Hair follicular keratinocyte (primary cell): ENCODE measurements around the gene CSNK1D. TPM values are rescaled to one million over a fixed set of nuclear protein-coding genes. Genes with fewer than 3 reads are reported as not detected.

ENCODE experiments used
- total RNA-seq: library from RNA; depleted of rRNA; stranded (reverse); fragments of >200 nt; gene quantifications from 2 replicates; pipeline ENCODE4 v1.2.3, GENCODE V29; 2015

The CSNK1D gene
- 35.0 and 53.3 TPM in 2 replicates for total RNA-seq

DNA sequence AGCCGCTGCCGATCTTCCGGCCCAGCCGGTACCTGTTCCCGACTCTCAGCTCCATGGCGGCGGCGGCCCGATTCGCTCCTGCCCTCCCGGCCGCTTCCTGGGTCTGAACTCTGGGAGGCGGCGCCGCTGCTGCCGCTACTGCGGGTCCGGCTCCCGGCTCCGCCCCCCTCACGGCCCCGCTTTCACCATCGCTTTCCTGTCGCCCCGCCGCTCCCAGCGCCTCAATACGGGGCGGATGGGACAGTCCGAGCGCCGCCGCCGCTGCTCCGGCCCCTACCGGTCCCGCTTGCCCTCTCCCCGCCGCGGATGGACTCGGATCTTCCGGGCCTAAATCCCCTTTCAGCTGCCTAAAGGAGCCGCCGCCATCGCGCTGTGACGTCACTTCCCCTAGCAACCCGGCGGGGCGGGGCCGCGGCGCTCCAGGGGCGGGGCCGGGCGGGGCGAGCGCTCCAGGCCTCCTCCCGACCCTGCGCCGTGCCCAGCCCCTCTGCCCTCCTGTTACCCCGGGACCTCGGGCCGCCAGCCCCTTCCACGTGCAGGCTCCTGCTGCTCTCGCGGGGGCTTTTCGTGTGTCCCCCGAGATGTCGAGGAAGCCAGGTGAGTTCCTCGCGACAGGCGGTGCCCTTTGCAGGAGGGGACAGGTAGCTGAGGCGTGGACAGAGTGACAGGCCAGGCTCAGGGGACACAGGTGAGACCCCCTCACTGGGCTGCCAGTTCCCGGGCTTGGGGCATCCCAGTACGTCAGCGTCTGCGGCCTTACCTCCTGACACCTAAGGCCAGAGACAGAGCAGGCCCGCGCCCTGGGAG, at the start of gene CSNK1D:
CSNK1D (minus strand) TSS at position 374 of the 807 bp plus-strand sequence; CDS start at position 55, 319 bp downstream.

DNA sequence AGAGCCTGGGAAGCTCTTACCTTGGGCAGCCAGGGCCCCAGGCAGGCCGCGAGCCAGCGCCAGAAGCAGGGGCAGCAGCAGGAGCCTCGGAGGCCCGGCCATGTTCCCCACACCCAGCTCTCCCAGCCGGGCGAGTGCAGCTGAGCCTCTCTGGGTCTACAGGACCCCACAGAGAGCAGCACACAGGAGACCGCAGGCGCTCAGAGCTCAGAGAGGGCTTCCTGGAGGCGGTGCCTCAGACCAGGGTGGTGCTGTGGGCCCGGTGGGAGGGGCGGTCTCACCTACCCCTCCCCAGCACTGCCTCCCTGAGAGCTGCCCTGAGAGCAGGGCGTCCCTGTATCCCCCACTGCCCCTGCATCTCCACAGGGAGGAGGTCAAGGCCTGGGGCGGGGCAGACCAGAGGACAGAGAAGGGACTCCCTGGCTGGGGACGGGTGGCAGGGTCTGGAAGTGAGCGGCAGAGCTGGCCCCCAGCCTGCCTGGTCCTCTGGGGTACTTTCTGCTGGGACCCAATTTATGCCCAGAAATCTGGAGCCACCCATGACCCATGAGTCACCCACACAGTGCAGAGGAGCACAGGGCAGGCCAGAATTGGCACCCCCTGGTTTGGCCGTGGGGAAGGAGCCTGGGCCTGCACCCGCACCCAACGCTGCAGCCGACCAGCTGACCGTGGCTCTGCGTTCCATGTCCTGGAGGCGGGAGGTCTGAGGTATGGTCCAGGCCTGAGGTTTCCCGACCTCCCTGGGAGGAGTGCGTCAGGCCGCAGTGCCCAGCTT, 44.1 kb upstream of the CSNK1D start, which contains the start of gene CD7:
CD7 (minus strand) TSS at position 215 of the 775 bp plus-strand sequence; CDS start at position 102, 113 bp downstream.

DNA sequence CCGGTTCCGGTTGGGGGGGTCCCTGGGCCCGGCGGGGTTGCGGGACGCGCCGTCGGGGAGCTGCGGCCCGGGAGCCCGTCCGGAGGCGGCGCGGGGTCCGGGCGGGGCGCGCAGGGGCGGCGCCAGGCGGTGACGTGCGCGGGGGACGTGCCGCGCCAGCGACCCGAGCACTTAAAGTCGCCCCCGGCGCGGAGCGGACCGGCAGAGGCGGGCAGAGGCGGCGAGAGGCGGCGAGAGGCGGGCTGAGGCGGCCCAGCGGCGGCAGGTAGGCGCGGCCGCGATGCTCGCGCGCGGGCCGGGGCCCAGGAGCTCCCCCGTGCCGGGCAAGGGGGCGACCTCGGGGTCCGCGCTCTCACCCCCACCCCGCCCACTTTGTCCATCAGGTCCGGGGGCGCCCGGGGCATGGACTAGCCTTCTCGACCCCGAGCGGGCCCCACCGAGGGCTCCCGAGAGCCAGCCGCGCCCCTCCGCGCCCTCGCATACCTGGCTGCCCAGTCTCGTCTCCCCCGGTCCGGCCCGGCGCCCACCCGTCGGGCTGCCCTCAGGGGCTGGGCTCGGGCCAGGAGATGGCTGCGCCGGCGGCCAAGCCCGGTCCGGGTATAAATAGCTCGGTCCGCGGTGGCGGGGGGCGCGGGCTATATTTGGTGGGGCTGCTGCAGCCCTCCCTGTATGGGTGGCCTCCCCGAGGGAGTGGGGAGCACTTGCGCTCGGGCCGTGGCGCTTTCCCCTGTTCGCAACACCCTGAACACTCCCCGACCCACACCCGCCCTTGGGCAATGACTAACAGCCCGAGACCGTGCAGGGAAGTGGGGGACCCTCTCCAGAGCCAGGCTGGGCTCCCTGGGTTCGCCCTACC, 44.4 kb downstream of the CSNK1D start, which contains the start of gene SLC16A3:
SLC16A3 (plus strand) TSS at position 201 of the 856 bp plus-strand sequence. CDS start 6,967 bp downstream, outside the sequence.

DNA sequence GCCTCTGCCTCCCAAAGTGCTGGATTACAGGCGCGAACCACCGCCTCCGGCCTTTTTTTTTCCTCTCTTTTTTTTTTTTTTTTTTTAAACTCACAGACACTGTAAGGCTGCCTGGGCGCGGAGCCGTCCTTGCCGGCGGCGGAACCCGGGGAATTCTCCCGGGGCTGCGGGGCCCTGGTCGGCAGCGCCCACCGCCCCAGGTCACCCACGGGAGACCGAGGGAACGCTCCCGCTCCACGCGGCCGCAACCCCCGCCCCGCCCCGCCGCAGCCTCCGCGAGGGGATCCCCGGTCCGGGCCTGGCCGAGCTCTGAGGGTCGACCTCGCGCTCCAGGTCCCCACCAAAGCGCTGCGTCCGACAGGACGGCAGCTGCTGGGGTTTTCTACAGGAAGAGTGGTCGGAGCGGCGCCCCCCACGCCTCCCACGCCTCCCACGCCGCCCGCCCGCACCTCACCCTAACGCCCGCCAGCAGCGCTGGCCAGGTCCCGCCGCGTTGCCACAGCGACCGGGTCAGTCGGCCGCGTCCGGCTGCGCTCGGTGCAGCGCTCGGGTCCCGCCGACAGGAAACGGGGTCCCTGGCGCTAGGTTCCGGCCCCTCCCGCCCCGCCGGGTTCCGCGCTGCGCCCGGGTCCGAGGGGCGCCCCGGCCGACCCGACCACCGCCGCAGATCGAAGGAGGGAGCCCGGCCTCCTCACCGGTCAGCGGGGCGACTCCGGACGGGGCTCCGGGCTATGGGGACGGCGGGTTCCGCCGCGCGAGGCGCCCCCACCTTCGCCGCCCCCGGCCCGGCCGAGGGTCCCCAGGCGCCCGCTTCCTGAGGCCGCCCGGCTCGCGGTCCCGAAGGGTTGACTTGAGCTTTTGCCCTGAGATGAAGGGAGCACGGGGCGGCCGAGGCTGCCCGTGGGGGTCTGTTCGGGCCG, 60.9 kb downstream of the CSNK1D start, which contains the start of gene CCDC57:
CCDC57 (minus strand) TSS at position 512 of the 920 bp plus-strand sequence. CDS start 10,898 bp downstream, outside the sequence.

Other genes with a start within 250 kb of the CSNK1D start
- gene RAC3, start 242.0 kb downstream of the CSNK1D start, total RNA-seq, result 46.6 and 47.7 TPM in 2 replicates
- gene DCXR, start 236.0 kb downstream of the CSNK1D start, total RNA-seq, result 118 and 135 TPM in 2 replicates
- gene RFNG, start 221.9 kb downstream of the CSNK1D start, total RNA-seq, result 46.4 and 50.3 TPM in 2 replicates
- gene GPS1, start 221.8 kb downstream of the CSNK1D start, total RNA-seq, result 96.7 and 124 TPM in 2 replicates
- 68.9 and 80.2 TPM in 2 replicates for gene DUS1L, start 207.9 kb downstream of the CSNK1D start, total RNA-seq
- gene FASN, start 175.5 kb downstream of the CSNK1D start, total RNA-seq, result 292 and 401 TPM in 2 replicates
- 9.4 and 13.4 TPM in 2 replicates for gene CCDC57, start 60.9 kb downstream of the CSNK1D start, total RNA-seq
- 166 and 252 TPM in 2 replicates for gene SLC16A3, start 44.7 kb downstream of the CSNK1D start, total RNA-seq
- not detected in 2 replicates for gene CD7, start 43.9 kb upstream of the CSNK1D start, total RNA-seq
- 6.3 and 11.7 TPM in 2 replicates for gene SECTM1, start 60.1 kb upstream of the CSNK1D start, total RNA-seq
- gene TEX19, start 85.5 kb upstream of the CSNK1D start, total RNA-seq, result 0.08 TPM in 1 of 2 replicates, not detected in the other
- not detected in 2 replicates for gene UTS2R, start 98.1 kb upstream of the CSNK1D start, total RNA-seq
- 6.6 and 9.8 TPM in 2 replicates for gene HEXD, start 144.6 kb upstream of the CSNK1D start, total RNA-seq
- 29.5 and 41.0 TPM in 2 replicates for gene OGFOD3, start 144.9 kb upstream of the CSNK1D start, total RNA-seq
- 31.2 and 39.1 TPM in 2 replicates for gene CYBC1, start 177.1 kb upstream of the CSNK1D start, total RNA-seq
- 29.5 and 44.0 TPM in 2 replicates for gene NARF, start 185.0 kb upstream of the CSNK1D start, total RNA-seq
- gene FOXK2, start 246.0 kb upstream of the CSNK1D start, total RNA-seq, result 45.4 and 48.2 TPM in 2 replicates